HepG2 (cell line): Measurements from ENCODE around the gene HCRT. TPM values are rescaled to one million over a fixed set of nuclear protein-coding genes. Genes with fewer than 3 reads are reported as not detected.

Experiments used
- ATAC-seq: fragments of 200-7000 bp; cut with Tn5 transposase; 3 replicates; pipeline ENCODE4 v1.9.1; 2020; ENCODE audit warnings: mild to moderate bottlenecking, moderate library complexity
- BruUV-seq: library from RNA; stranded (reverse); fragments of 400-500 nt; replicated peaks from 2 replicates; lab custom pipeline; 2021; lab: Mats Ljungman, UMichigan
- CTCF ChIA-PET: fragments of 300-600 bp; formaldehyde crosslinking; extraction: SDS; loops from one replicate; lab custom pipeline; 2021; ENCODE audit warnings: low total read pairs, inconsistent platforms, low intra/inter-chr PET ratio; lab: Yijun Ruan, JAX
- POLR2A ChIA-PET: fragments of 350-600 bp; sonication (Branson Sonifier 250); formaldehyde crosslinking; loops from one replicate; lab custom pipeline; 2020; ENCODE audit warnings: antibody characterized with exemption, inconsistent platforms; lab: Yijun Ruan, JAX
- DNase-seq: peaks from one replicate; pipeline ENCODE4 v3.0.0-alpha.2; 2015; ENCODE audit warnings: low spot score
- FAIRE-seq: peaks from 3 replicates; lab custom pipeline; 2011; peaks lifted over from hg19 to GRCh38; lab: Jason Lieb, UNC
- H2AFZ ChIP-seq: one replicate; pipeline ENCODE4 v1.6.1; 2011; ENCODE audit warnings: low read length, inconsistent platforms
- H3K27ac ChIP-seq: fragments of 300-600 bp; 3 replicates; pipeline ENCODE4 v1.8.0; 2011; ENCODE audit warnings: mixed run types, mild to moderate bottlenecking, mixed read lengths, low read length, inconsistent platforms; ENCODE audit not compliant: insufficient read depth; ENCODE audit errors: extremely low read length
- H3K27me3 ChIP-seq, 2 experiments: fragments of 200-600 bp in 1 of 2; 2 replicates in 1 of 2; 3 replicates in 1 of 2; pipeline versions ENCODE4 v1.6.0 to v1.8.0; 2011; ENCODE audit warnings: low read length in 2 of 2, mild to moderate bottlenecking in 2 of 2, moderate library complexity in 2 of 2, inconsistent platforms in 1 of 2; ENCODE audit not compliant: insufficient read depth in 2 of 2, control insufficient read depth in 1 of 2
- H3K36me3 ChIP-seq, 2 experiments: fragments of 200-600 bp in 1 of 2; replicated peaks in 1 of 2; 2 replicates in 1 of 2; 3 replicates in 1 of 2; pipeline versions ENCODE4 v1.5.1 to v1.8.0; 2011; ENCODE audit warnings: low read length in 2 of 2, inconsistent platforms in 1 of 2; ENCODE audit not compliant: insufficient read depth in 2 of 2, control insufficient read depth in 1 of 2
- H3K4me1 ChIP-seq: 2 replicates; pipeline ENCODE4 v1.5.1; 2012; ENCODE audit warnings: low read length, inconsistent platforms; ENCODE audit not compliant: insufficient read depth
- H3K4me2 ChIP-seq: 2 replicates; pipeline ENCODE4 v1.6.0; 2011; ENCODE audit warnings: low read depth, low read length, inconsistent platforms
- H3K4me3 ChIP-seq, 3 experiments: fragments of 200-600 bp in 1 of 3; sonication (generic), shearing (Covaris generic) in 1 of 3; replicated peaks in 1 of 3; 2 replicates each; pipeline ENCODE4 v1.5.1; 2011 to 2016; ENCODE audit warnings: low read length in 3 of 3, inconsistent platforms in 2 of 3, low read depth in 2 of 3, mild to moderate bottlenecking in 2 of 3, control low read depth in 1 of 3, mixed read lengths in 1 of 3; ENCODE audit not compliant: insufficient read depth in 1 of 3
- H3K79me2 ChIP-seq: one replicate; pipeline ENCODE4 v1.6.1; 2011; ENCODE audit warnings: low read length, inconsistent platforms; ENCODE audit not compliant: insufficient read depth
- H3K9ac ChIP-seq: 2 replicates; pipeline ENCODE4 v1.6.0; 2011; ENCODE audit warnings: mild to moderate bottlenecking, low read depth, low read length, inconsistent platforms; ENCODE audit not compliant: insufficient read depth
- H3K9me3 ChIP-seq: 2 replicates; pipeline ENCODE4 v1.5.1; 2012; ENCODE audit warnings: mild to moderate bottlenecking, low read length
- H4K20me1 ChIP-seq: 2 replicates; pipeline ENCODE4 v1.6.0; 2011; ENCODE audit warnings: inconsistent platforms, mild to moderate bottlenecking, low read length, moderate library complexity; ENCODE audit not compliant: insufficient read depth
- CCAR2 ChIP-seq: fragments of 200-400 bp; formaldehyde crosslinking; optimal IDR thresholded peaks from 2 replicates; pipeline ENCODE3; 2018; ENCODE audit warnings: low read depth, mild to moderate bottlenecking, low read length, moderate library complexity
- ELK4 ChIP-seq: sonication (generic); formaldehyde crosslinking; IDR thresholded peaks from 2 replicates; pipeline ENCODE4 v1.9.0; 2021; ENCODE audit warnings: missing genetic modification reagents, borderline replicate concordance
- FOXA1 ChIP-seq, 2 experiments: fragments of 450-650 bp in 1 of 2; sonication (generic) in 1 of 2; formaldehyde crosslinking in 1 of 2; IDR thresholded peaks; 2 replicates each; pipeline versions ENCODE4 v1.4.0 to v1.6.1; 2016 to 2020; ENCODE audit warnings: missing genetic modification reagents in 1 of 2
- PPARG ChIP-seq: conservative IDR thresholded peaks from 2 replicates; pipeline ENCODE4 v1.6.1; 2016; ENCODE audit warnings: missing biosample characterization, missing genetic modification reagents
- TBP ChIP-seq: sonication (generic); formaldehyde crosslinking; IDR thresholded peaks from 2 replicates; pipeline ENCODE4 v1.5.0; 2020; ENCODE audit warnings: missing genetic modification reagents
- ZNF710 ChIP-seq: sonication (generic); formaldehyde crosslinking; IDR thresholded peaks from 2 replicates; pipeline ENCODE4 v1.5.0; 2020; ENCODE audit warnings: mild to moderate bottlenecking, missing genetic modification reagents, borderline replicate concordance
- WGBS: methylation state at CpG from one replicate; pipeline ENCODE4 v1.1.6; 2017; ENCODE audit warnings: low lambda C conversion rate; 5-methylcytosine and 5-hydroxymethylcytosine counted together
- in situ Hi-C: cut with HindIII; loops from 2 replicates; pipeline ENCODE4 v1.10.0; 2017; ENCODE audit warnings: low pct_unique_long_range_greater_than_20kb; ENCODE audit not compliant: extremely low pct_ligation_motif_present
- intact Hi-C: fragments of 100-400 bp; cut with micrococcal nuclease; formaldehyde crosslinking; loops from one replicate; pipeline ENCODE4 v1.10.0; 2022; ENCODE audit not compliant: unreplicated experiment
- polyA plus RNA-seq, 8 experiments: library from polyadenylated mRNA; depleted of rRNA in 3 of 8; stranded (reverse) in 7 of 8; unstranded in 1 of 8; fragments of >200 nt; fragmentation: Illumina TruSeq in 4 of 8; extraction: Trizol in 4 of 8; gene quantifications; 2 replicates each; pipeline versions ENCODE4 v1.2.1 to v1.2.3, GENCODE V29; 2011 to 2016; ENCODE audit warnings: low read depth in 4 of 8, missing spikeins in 1 of 8, mixed read lengths in 1 of 8; ENCODE audit not compliant: insufficient read depth in 1 of 8
- total RNA-seq, 5 experiments: library from RNA; depleted of rRNA; stranded (reverse); fragments of >200 nt; fragmentation: Illumina TruSeq; extraction: Trizol; gene quantifications; 2 replicates each; pipeline ENCODE4 v1.2.3, GENCODE V29; 2016; ENCODE audit warnings: low read depth in 1 of 5
- TF ChIP-seq, protein P1 (sequence below): IDR thresholded peaks from 2 replicates; pipeline ENCODE4 v1.6.1; 2016; ENCODE audit warnings: missing biosample characterization, missing genetic modification reagents, low read depth
- TF ChIP-seq, protein P2 (sequence below): sonication (generic); formaldehyde crosslinking; IDR thresholded peaks from 2 replicates; pipeline ENCODE4 v1.9.0; 2021; ENCODE audit warnings: missing genetic modification reagents, borderline replicate concordance

HCRT gene
- total and polyA plus RNA-seq, 2 of the 13 experiments (the other 11 are each of a cell fraction or from before 2014, with no cell fraction given), result not detected

DNA sequence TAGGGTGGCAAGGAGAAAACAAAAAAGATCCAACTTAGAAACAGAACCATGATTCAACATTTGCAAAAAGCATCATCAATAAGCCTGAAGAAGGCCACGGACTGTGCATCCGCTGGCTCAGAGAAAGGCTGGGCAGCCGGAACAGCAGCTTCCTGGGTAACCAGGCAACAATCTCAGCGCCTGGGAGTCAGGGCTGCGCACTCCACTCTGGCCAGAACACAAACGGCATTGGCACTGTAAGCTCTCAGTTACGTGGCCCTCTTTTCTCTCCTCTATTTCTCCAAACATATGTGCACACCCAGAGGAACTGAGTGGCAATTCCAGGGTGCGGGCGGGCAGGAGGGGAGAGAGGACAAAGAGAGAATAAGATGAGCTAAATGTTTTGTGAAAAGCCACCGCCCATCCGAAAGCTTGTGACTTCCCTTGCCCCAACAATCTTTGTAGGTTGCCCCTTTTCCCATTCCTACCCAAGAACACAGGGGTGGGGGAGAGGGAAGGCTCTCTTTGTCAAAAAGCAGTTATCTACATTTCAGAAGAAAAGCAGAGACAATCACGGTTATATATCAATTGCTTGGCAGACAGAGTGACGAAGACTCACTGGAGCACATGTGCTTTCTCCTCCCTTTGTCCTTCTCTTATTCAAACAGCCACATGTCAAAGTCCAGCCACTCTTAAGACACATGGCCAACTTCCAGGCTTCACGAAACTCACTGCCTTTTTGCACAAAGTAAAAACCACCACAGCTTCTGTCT is 15.6 kb upstream of the HCRT start (continued):
- TF ChIP-seq, protein P1, sequence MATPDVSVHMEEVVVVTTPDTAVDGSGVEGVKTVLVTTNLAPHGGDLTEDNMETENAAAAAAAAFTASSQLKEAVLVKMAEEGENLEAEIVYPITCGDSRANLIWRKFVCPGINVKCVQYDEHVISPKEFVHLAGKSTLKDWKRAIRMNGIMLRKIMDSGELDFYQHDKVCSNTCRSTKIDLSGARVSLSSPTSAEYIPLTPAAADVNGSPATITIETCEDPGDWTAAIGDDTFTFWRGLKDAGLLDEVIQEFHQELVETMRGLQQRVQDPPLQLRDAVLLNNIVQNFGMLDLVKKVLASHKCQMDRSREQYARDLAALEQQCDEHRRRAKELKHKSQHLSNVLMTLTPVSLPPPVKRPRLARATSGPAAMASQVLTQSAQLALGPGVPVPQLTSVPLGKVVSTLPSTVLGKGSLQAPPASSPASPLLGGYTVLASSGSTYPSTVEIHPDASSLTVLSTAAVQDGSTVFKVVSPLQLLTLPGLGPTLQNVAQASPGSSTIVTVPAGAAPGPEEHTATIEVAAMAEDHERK, result no peak

DNA sequence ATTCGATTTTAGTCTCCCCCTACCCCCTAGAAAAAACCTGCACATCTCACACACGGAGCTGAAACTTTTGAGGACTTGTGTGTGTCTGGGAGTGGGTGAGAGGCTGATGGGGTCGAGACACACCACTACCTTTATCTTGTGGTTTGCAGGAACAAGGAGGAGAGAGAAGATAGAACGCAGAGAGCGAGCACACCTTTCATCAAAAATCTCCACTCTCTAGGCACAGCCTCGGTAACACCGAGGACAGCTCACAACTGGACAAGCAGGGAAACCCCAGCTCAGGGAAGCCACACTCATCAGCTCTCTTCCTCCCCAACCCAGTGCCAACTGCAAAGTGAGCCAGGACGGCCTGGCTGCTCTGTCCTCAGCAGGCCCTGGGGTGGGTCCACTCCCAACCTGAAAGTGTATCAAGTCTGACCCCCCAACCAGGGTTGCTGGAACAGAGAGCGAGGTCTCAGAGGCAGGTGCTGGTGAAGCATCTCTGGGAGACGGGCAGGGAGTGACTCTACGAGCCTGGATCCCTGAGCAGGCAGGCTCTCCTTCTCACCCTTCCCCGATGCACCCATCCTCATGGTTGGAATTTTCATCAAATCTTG is 14.3 kb upstream of the HCRT start:
- H3K27ac ChIP-seq, result no peak overlapping the region
- no peaks in the 10 kb centered on the region for H3K9me3 ChIP-seq
- no peak overlapping the region for H3K4me3 ChIP-seq
- no peak for FAIRE-seq
- intact Hi-C loops (no loop called here), in situ Hi-C loops (no loop called here)
- peaks cover 3 to 12% of the 10 kb centered on the region in 2 experiments; a peak in 4 of 5 replicates for H3K36me3 ChIP-seq
- TF ChIP-seq CCAR2 (no peak), PPARG (CRISPR knock-in tag) (no peak), FOXA1 (IDR thresholded peaks at IDR 0.05) (no peak), FOXA1 (CRISPR knock-in tag; IDR thresholded peaks at IDR 0.05) (no peak), ZNF710 (CRISPR knock-in tag) (no peak), ELK4 (CRISPR knock-in tag) (no peak), TBP (CRISPR knock-in tag) (no peak)
- TF ChIP-seq, protein P2, sequence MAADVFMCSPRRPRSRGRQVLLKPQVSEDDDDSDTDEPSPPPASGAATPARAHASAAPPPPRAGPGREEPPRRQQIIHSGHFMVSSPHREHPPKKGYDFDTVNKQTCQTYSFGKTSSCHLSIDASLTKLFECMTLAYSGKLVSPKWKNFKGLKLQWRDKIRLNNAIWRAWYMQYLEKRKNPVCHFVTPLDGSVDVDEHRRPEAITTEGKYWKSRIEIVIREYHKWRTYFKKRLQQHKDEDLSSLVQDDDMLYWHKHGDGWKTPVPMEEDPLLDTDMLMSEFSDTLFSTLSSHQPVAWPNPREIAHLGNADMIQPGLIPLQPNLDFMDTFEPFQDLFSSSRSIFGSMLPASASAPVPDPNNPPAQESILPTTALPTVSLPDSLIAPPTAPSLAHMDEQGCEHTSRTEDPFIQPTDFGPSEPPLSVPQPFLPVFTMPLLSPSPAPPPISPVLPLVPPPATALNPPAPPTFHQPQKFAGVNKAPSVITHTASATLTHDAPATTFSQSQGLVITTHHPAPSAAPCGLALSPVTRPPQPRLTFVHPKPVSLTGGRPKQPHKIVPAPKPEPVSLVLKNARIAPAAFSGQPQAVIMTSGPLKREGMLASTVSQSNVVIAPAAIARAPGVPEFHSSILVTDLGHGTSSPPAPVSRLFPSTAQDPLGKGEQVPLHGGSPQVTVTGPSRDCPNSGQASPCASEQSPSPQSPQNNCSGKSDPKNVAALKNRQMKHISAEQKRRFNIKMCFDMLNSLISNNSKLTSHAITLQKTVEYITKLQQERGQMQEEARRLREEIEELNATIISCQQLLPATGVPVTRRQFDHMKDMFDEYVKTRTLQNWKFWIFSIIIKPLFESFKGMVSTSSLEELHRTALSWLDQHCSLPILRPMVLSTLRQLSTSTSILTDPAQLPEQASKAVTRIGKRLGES (CRISPR knock-in tag), result no peak
- no peak for ATAC-seq
- no peaks in the 10 kb centered on the region for H3K27me3 ChIP-seq
- H3K4me2 ChIP-seq, result no peak overlapping the region
- no peaks in the 10 kb centered on the region for H3K79me2 ChIP-seq
- peaks cover 20% of the 10 kb centered on the region for H3K4me1 ChIP-seq
- no peak overlapping the region for H3K9ac ChIP-seq
- BruUV-seq, result no TSS peak
- no peak overlapping the region for H2AFZ ChIP-seq
- no peaks in the 10 kb centered on the region for H4K20me1 ChIP-seq
- no peak for DNase-seq
- POLR2A ChIA-PET, result no interaction called here
- CTCF ChIA-PET, result no interaction called here
- 88% methylated on average over 11 of the region's 12 CpGs for WGBS
